SK-N-SH treated with all-trans-retinoic acid at 6 μM for 48 hours (cell line): ENCODE data around the gene ALOX5.

Experiments used
- ATAC-seq: fragments of 200-7000 bp; cut with Tn5 transposase; 3 replicates; pipeline ENCODE4 v1.9.1; 2020; ENCODE audit warnings: mild to moderate bottlenecking, moderate library complexity
- ARNTL ChIP-seq: fragments of 450-650 bp; formaldehyde crosslinking; IDR thresholded peaks from 2 replicates; pipeline ENCODE4 v1.5.0; 2020; ENCODE audit warnings: low read depth, mild to moderate bottlenecking, moderate library complexity, borderline replicate concordance
- BACH2 ChIP-seq: fragments of 250-450 bp; sonication (Bioruptor Pico); IDR thresholded peaks from 2 replicates; pipeline ENCODE4 v1.9.0; 2021; ENCODE audit warnings: mild to moderate bottlenecking, borderline replicate concordance
- CREB5 ChIP-seq: fragments of 250-450 bp; sonication (Bioruptor Pico); IDR thresholded peaks from 2 replicates; pipeline ENCODE4 v1.5.1; 2020; ENCODE audit warnings: low read depth, mild to moderate bottlenecking, moderate library complexity
- CSDC2 ChIP-seq: fragments of 250-450 bp; sonication (Bioruptor Pico); IDR thresholded peaks from 2 replicates; pipeline ENCODE4 v1.5.0; 2020; ENCODE audit warnings: mild to moderate bottlenecking, moderate library complexity
- CSRNP3 ChIP-seq: fragments of 250-450 bp; sonication (Bioruptor Pico); IDR thresholded peaks from 2 replicates; pipeline ENCODE4 v1.5.1; 2021; ENCODE audit warnings: mild to moderate bottlenecking, moderate library complexity
- ESRRG ChIP-seq: fragments of 250-450 bp; sonication (Bioruptor Pico); IDR thresholded peaks from 2 replicates; pipeline ENCODE4 v1.6.1; 2021; ENCODE audit warnings: mild to moderate bottlenecking
- GLIS3 ChIP-seq: fragments of 250-450 bp; sonication (Bioruptor Pico); IDR thresholded peaks from 2 replicates; pipeline ENCODE4 v1.5.0; 2020; ENCODE audit warnings: mild to moderate bottlenecking, moderate library complexity
- ISL1 ChIP-seq: fragments of 250-450 bp; sonication (Bioruptor Pico); IDR thresholded peaks from 2 replicates; pipeline ENCODE4 v2.1.2; 2022; ENCODE audit warnings: mild to moderate bottlenecking, moderate library complexity
- PATZ1 ChIP-seq: fragments of 250-450 bp; sonication (Bioruptor Pico); IDR thresholded peaks from 2 replicates; pipeline ENCODE4 v1.8.0; 2020; ENCODE audit warnings: mild to moderate bottlenecking, moderate library complexity, borderline replicate concordance
- PPARA ChIP-seq: fragments of 250-450 bp; sonication (Bioruptor Pico); IDR thresholded peaks from 2 replicates; pipeline ENCODE4 v1.5.0; 2020; ENCODE audit warnings: mild to moderate bottlenecking, borderline replicate concordance
- RARB ChIP-seq: fragments of 250-450 bp; sonication (Bioruptor Pico); IDR thresholded peaks from 2 replicates; pipeline ENCODE4 v1.8.0; 2021; ENCODE audit warnings: mild to moderate bottlenecking, moderate library complexity
- SNAI2 ChIP-seq: fragments of 250-450 bp; sonication (Bioruptor Pico); IDR thresholded peaks from 2 replicates; pipeline ENCODE4 v1.5.0; 2020; ENCODE audit warnings: mild to moderate bottlenecking, moderate library complexity
- TCF4 ChIP-seq: fragments of 250-450 bp; sonication (Bioruptor Pico); IDR thresholded peaks from 2 replicates; pipeline ENCODE4 v1.8.0; 2021; ENCODE audit warnings: mild to moderate bottlenecking, moderate library complexity, borderline replicate concordance
- TOX ChIP-seq: fragments of 250-450 bp; sonication (Bioruptor Pico); IDR thresholded peaks from 2 replicates; pipeline ENCODE4 v1.8.0; 2021; ENCODE audit warnings: mild to moderate bottlenecking, moderate library complexity, borderline replicate concordance
- TSHZ2 ChIP-seq: fragments of 250-450 bp; sonication (Bioruptor Pico); IDR thresholded peaks from 2 replicates; pipeline ENCODE4 v1.5.0; 2020; ENCODE audit warnings: mild to moderate bottlenecking, moderate library complexity
- ZC3H10 ChIP-seq: fragments of 250-450 bp; sonication (Bioruptor Pico); IDR thresholded peaks from 2 replicates; pipeline ENCODE4 v1.5.1; 2021; ENCODE audit warnings: mild to moderate bottlenecking, moderate library complexity
- ZFP3 ChIP-seq: fragments of 250-450 bp; sonication (Bioruptor Pico); IDR thresholded peaks from 2 replicates; pipeline ENCODE4 v1.5.0; 2020; ENCODE audit warnings: mild to moderate bottlenecking, moderate library complexity
- ZFP30 ChIP-seq: fragments of 450-650 bp; formaldehyde crosslinking; IDR thresholded peaks from 2 replicates; pipeline ENCODE4 v1.5.0; 2022; ENCODE audit warnings: mild to moderate bottlenecking, moderate library complexity
- ZNF565 ChIP-seq: fragments of 450-650 bp; formaldehyde crosslinking; conservative IDR thresholded peaks from 2 replicates; pipeline ENCODE4 v1.5.0; 2020; ENCODE audit warnings: low read depth, mild to moderate bottlenecking, moderate library complexity
- ZNF70 ChIP-seq: fragments of 450-650 bp; formaldehyde crosslinking; IDR thresholded peaks from 2 replicates; pipeline ENCODE4 v1.5.0; 2020; ENCODE audit warnings: mild to moderate bottlenecking, moderate library complexity
- ZNF8 ChIP-seq: fragments of 450-650 bp; formaldehyde crosslinking; IDR thresholded peaks from 2 replicates; pipeline ENCODE4 v1.5.0; 2020; ENCODE audit warnings: mild to moderate bottlenecking, moderate library complexity
- TF ChIP-seq, protein P1 (sequence below): fragments of 250-450 bp; sonication (Bioruptor Pico); IDR thresholded peaks from 2 replicates; pipeline ENCODE4 v1.8.0; 2021; ENCODE audit warnings: low read depth, mild to moderate bottlenecking, moderate library complexity, borderline replicate concordance

The ALOX5 gene

GRCh38 chr10:45463244-45464116 lies 89.5 kb downstream of the ALOX5 start:
- TF ChIP-seq, protein P1, sequence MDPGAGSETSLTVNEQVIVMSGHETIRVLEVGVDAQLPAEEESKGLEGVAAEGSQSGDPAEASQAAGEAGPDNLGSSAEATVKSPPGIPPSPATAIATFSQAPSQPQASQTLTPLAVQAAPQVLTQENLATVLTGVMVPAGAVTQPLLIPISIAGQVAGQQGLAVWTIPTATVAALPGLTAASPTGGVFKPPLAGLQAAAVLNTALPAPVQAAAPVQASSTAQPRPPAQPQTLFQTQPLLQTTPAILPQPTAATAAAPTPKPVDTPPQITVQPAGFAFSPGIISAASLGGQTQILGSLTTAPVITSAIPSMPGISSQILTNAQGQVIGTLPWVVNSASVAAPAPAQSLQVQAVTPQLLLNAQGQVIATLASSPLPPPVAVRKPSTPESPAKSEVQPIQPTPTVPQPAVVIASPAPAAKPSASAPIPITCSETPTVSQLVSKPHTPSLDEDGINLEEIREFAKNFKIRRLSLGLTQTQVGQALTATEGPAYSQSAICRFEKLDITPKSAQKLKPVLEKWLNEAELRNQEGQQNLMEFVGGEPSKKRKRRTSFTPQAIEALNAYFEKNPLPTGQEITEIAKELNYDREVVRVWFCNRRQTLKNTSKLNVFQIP (CRISPR knock-in tag): no peak
- TF ChIP-seq CREB5 (CRISPR knock-in tag): no peak
- no peak for TF ChIP-seq GLIS3
- TF ChIP-seq PPARA: no peak
- no peak for TF ChIP-seq RARB (CRISPR knock-in tag)
- no peak for TF ChIP-seq ZC3H10
- TF ChIP-seq CSDC2 (CRISPR knock-in tag): no peak
- TF ChIP-seq ZFP3 (CRISPR knock-in tag): no peak
- no peak for TF ChIP-seq ZNF565 (CRISPR knock-in tag)
- no peak for TF ChIP-seq ARNTL (CRISPR knock-in tag)
- TF ChIP-seq ZFP30 (CRISPR knock-in tag): no peak
- no peak for TF ChIP-seq BACH2
- no peak for TF ChIP-seq ISL1 (CRISPR knock-in tag)
- TF ChIP-seq TCF4 (CRISPR knock-in tag): no peak
- TF ChIP-seq ZNF8: no peak
- no peak for TF ChIP-seq PATZ1 (CRISPR knock-in tag)
- TF ChIP-seq TOX: no peak
- TF ChIP-seq CSRNP3 (CRISPR knock-in tag): no peak
- no peak for TF ChIP-seq ZNF70
- no peak for ATAC-seq

GRCh38 chr10:45464958-45465567 lies 91.0 kb downstream of the ALOX5 start:
- TF ChIP-seq ZC3H10: no peak
- TF ChIP-seq ZFP3 (CRISPR knock-in tag): no peak
- TF ChIP-seq CSDC2 (CRISPR knock-in tag): no peak
- no peak for TF ChIP-seq PATZ1 (CRISPR knock-in tag)
- TF ChIP-seq TOX: no peak
- peak; percentile 100 for ATAC-seq

DNA sequence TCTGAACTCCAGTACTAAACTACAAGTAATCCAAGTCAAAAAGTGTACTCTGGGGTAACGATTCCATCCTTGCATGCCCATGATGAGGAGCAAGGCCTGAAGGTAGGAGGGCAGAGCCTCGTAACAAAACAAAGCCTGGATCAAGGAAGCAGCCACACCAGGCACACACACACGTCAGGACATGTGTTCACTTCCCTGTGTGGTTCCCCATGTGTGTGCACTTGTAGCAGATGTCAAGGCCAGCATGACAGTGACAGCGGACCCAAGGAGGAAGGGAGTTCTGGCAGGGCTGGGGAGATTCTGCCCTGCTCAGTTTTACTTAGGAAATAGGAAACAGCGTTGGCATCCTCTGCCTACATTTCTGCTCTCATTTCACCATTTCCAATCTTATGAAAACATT lies 92.8 kb downstream of the ALOX5 start:
- TF ChIP-seq ESRRG (no peak), ZNF70 (no peak), RARB (CRISPR knock-in tag) (no peak)
- ATAC-seq: no peak

DNA sequence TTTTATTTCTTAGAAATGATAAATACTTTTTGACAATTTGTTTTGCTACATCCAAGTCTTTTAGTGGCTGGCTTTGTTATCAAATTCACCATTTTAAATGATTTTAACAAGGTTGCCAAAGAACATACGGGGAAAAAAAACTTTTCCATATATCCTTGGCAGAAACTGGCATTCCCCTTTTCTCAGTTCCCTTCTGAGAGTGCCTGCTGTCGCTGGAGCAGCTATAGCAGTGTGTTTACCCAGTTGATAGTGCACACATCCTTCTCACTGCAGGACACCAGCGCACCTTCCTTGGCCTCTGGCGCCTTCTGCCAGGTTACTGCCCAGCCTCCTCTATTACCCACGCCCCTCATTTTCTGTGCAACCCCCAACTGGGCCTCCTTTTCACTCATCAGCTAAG lies 94.1 kb downstream of the ALOX5 start:
- no peak for TF ChIP-seq CSDC2 (CRISPR knock-in tag)
- no peak for TF ChIP-seq TSHZ2 (CRISPR knock-in tag)
- TF ChIP-seq ZFP30 (CRISPR knock-in tag): no peak
- no peak for TF ChIP-seq PATZ1 (CRISPR knock-in tag)
- no peak for TF ChIP-seq SNAI2 (CRISPR knock-in tag)
- no peak for TF ChIP-seq RARB (CRISPR knock-in tag)
- no peak for TF ChIP-seq ZNF70
- TF ChIP-seq TCF4 (CRISPR knock-in tag): no peak
- TF ChIP-seq TOX: no peak
- no peak for TF ChIP-seq BACH2
- no peak for TF ChIP-seq GLIS3
- no peak for TF ChIP-seq ARNTL (CRISPR knock-in tag)
- ATAC-seq: no peak
